HCT116 (cell line): Measurements from ENCODE around the gene SLC25A41.

ENCODE experiments used
- CEBPB ChIP-seq: IDR thresholded peaks from 2 replicates; pipeline ENCODE4 v1.6.1; 2012; ENCODE audit warnings: low read depth
- CTCF ChIP-seq, 3 experiments: fragments of 200-600 bp in 1 of 3; sonication (generic) in 1 of 3; IDR thresholded peaks in 2 of 3; conservative IDR thresholded peaks in 1 of 3; 2 replicates each; pipeline ENCODE4 v1.5.1; 2012 to 2017; ENCODE audit warnings: low read depth in 2 of 3, low read length in 2 of 3, antibody characterized with exemption in 1 of 3, borderline replicate concordance in 1 of 3, control low read depth in 1 of 3, mild to moderate bottlenecking in 1 of 3, mixed read lengths in 1 of 3, mixed run types in 1 of 3, moderate library complexity in 1 of 3; ENCODE audit not compliant: insufficient read depth in 1 of 3
- EGR1 ChIP-seq: IDR thresholded peaks from 2 replicates; pipeline ENCODE4 v1.6.1; 2012; ENCODE audit warnings: low read depth
- EZH2phosphoT487 ChIP-seq: fragments of 200-600 bp; IDR thresholded peaks from 2 replicates; pipeline ENCODE4 v1.6.1; 2018; ENCODE audit warnings: antibody characterized with exemption, borderline replicate concordance
- POLR2A ChIP-seq: IDR thresholded peaks from 2 replicates; pipeline ENCODE4 v1.7.0; 2011; ENCODE audit warnings: borderline replicate concordance; ENCODE audit not compliant: insufficient read depth, insufficient read length; ENCODE audit errors: extremely low read depth
- POLR2AphosphoS5 ChIP-seq: IDR thresholded peaks from 2 replicates; pipeline ENCODE4 v1.6.1; 2011; ENCODE audit warnings: mild to moderate bottlenecking, low read depth, low read length, moderate library complexity
- RAD21 ChIP-seq: IDR thresholded peaks from 2 replicates; pipeline ENCODE4 v1.6.1; 2012; ENCODE audit warnings: low read depth, mild to moderate bottlenecking
- REST ChIP-seq: IDR thresholded peaks from 2 replicates; pipeline ENCODE4 v1.6.1; 2012; ENCODE audit warnings: low read depth
- SIN3A ChIP-seq: IDR thresholded peaks from 2 replicates; pipeline ENCODE4 v1.6.1; 2012; ENCODE audit warnings: low read depth

DNA sequence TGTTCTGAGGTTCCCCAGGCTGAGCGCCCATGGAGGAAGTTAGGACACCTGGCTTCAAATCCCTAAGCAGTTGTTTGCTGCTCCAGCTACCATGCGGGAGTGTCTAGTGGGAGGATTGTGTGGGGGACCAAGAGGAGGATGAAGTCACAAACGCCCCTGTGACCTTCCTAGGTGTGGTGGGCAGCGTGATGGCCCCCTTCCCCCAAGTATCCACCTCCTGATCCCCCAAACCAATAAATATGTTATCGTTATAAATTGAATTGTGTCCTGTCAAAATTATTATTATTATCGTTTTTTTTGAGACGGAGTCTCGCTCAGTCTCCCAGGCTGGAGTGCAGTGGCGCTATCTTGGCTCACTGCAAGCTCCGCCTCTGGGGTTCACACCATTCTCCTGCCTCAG is at the start of gene SLC25A41:
- TF ChIP-seq POLR2A, result no peak
- TF ChIP-seq POLR2AphosphoS5, result no peak
- no peak for TF ChIP-seq EGR1
- TF ChIP-seq CTCF (IDR thresholded peaks at IDR 0.05 in 2 of 3, conservative IDR thresholded peaks at IDR 0.05 in 1 of 3; ENCODE audit: borderline replicate concordance in 1 of 3, insufficient read depth in 1 of 3, low read depth in 2 of 3, low read length in 2 of 3), result no peak
- TF ChIP-seq RAD21, result no peak
- no peak for TF ChIP-seq EZH2phosphoT487
- TF ChIP-seq REST, result no peak
- TF ChIP-seq CEBPB, result no peak
- TF ChIP-seq SIN3A, result no peak
